ENCODE results near the gene GRHL1. TPM values are rescaled to one million over a fixed set of nuclear protein-coding genes. Genes with fewer than 3 reads are reported as not detected.

GRHL1 gene
- total and polyA plus RNA-seq, 2 donors (not counting 3 experiments of a cell fraction or from before 2014, with no cell fraction given): 0.37 to 1.1 TPM

GRCh38 chr2:9910699-9911098, 40.8 kb upstream of the GRHL1 start:
- Histone ChIP-seq H3K4me3 (replicated peaks in 1 of 3; ENCODE audit: insufficient read depth in 1 of 3, low read depth in 1 of 3, low read length in 3 of 3) (no peak overlapping the region), H3K9me3 (replicated peaks; ENCODE audit: control insufficient read depth, insufficient read depth, low read length) (no peaks in the 10 kb centered on the region), H3K27ac (ENCODE audit: insufficient read depth, low read depth, low read length) (no peak overlapping the region), H3K79me2 (ENCODE audit: control insufficient read depth, insufficient read depth, low read length) (no peaks in the 10 kb centered on the region), H2AFZ (ENCODE audit: low read depth, low read length) (no peak overlapping the region), H3K27me3 (ENCODE audit: control insufficient read depth in 2 of 2, insufficient read depth in 2 of 2, low read length in 2 of 2) (no peaks in the 10 kb centered on the region), H3K9me1 (replicated peaks; ENCODE audit: control insufficient read depth, extremely low read depth, insufficient read depth, low read length) (no peaks in the 10 kb centered on the region), H3K36me3 (ENCODE audit: control insufficient read depth in 2 of 2, extremely low read depth in 1 of 2, insufficient read depth in 2 of 2, low read length in 2 of 2) (no peaks in the 10 kb centered on the region), H4K20me1 (replicated peaks; ENCODE audit: control insufficient read depth, extremely low read depth, insufficient read depth, low read length) (no peaks in the 10 kb centered on the region), H3K4me1 (ENCODE audit: control insufficient read depth, extremely low read depth, insufficient read depth, low read length) (peaks cover 2% of the 10 kb centered on the region), H3K9ac (replicated peaks; ENCODE audit: extremely low read depth, insufficient read depth, low read length) (no peak overlapping the region), H3K4me2 (ENCODE audit: insufficient read depth, low read length) (no peak overlapping the region)
- ChIA-PET CTCF (interaction anchor here (0.8 to 2.9 kb wide), 8 partner anchors 9 to 186 kb away, joined by 3 to 15 read pairs (median 3); no protein-coding TSS in a partner anchor), POLR2A (no interaction called here)
- DNase-seq (ENCODE audit: low read depth, low spot score): no peak
- no peak for TF ChIP-seq MYC (IDR thresholded peaks at IDR 0.05; ENCODE audit: low read depth, low read length)
- TF ChIP-seq EZH2 (IDR thresholded peaks at IDR 0.05; ENCODE audit: borderline replicate concordance, low read depth, low read length, severe bottlenecking): no peak
- no peak for TF ChIP-seq POLR2AphosphoS5 (IDR thresholded peaks at IDR 0.05; ENCODE audit: insufficient read depth, low read depth, low read length)
- TF ChIP-seq JUN (IDR thresholded peaks at IDR 0.05; ENCODE audit: borderline replicate concordance, insufficient read depth, insufficient read length, low read depth): no peak
- no peak for TF ChIP-seq GATA2 (IDR thresholded peaks at IDR 0.05; ENCODE audit: insufficient read depth, insufficient read length, low read depth, low read length)
- no peak for TF ChIP-seq POLR2A (IDR thresholded peaks at IDR 0.05; ENCODE audit: low read depth, low read length)
- no peak for TF ChIP-seq MAX (IDR thresholded peaks at IDR 0.05; ENCODE audit: insufficient read depth, insufficient read length)
- TF ChIP-seq, protein P1, sequence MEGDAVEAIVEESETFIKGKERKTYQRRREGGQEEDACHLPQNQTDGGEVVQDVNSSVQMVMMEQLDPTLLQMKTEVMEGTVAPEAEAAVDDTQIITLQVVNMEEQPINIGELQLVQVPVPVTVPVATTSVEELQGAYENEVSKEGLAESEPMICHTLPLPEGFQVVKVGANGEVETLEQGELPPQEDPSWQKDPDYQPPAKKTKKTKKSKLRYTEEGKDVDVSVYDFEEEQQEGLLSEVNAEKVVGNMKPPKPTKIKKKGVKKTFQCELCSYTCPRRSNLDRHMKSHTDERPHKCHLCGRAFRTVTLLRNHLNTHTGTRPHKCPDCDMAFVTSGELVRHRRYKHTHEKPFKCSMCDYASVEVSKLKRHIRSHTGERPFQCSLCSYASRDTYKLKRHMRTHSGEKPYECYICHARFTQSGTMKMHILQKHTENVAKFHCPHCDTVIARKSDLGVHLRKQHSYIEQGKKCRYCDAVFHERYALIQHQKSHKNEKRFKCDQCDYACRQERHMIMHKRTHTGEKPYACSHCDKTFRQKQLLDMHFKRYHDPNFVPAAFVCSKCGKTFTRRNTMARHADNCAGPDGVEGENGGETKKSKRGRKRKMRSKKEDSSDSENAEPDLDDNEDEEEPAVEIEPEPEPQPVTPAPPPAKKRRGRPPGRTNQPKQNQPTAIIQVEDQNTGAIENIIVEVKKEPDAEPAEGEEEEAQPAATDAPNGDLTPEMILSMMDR (IDR thresholded peaks at IDR 0.05; ENCODE audit: extremely low read depth in 1 of 2, insufficient read depth in 1 of 2, low read depth in 1 of 2, low read length in 2 of 2): no peak
- no peak for TF ChIP-seq FOS (IDR thresholded peaks at IDR 0.05; ENCODE audit: borderline replicate concordance, insufficient read depth, low read length)
- intact Hi-C loops (cut with micrococcal nuclease): no loop called here
- dilution Hi-C loops (cut with MboI; ENCODE audit: extremely low pct_ligation_motif_present, low sequenced_read_pairs): no loop called here
- no TSS peak for BruUV-seq (replicated peaks)
- FAIRE-seq: no peak

Data from endothelial cell of umbilical vein (primary cell).